Activated CD4-positive, alpha-beta T cell treated with anti-CD3 and anti-CD28 coated beads for 24 hours (primary cell): ENCODE measurements around the gene LCT.
"Not testable (repeated sequence)": the region's sequence is repeated elsewhere in the genome, so short reads cannot be mapped to it uniquely, and the experiment has no call there.

Source experiments
- DNase-seq, 2 donors: peaks; one replicate each; pipeline ENCODE4 v3.0.0-alpha.2; 2020; ENCODE audit warnings: low read depth in 2 of 2

Gene LCT

DNA sequence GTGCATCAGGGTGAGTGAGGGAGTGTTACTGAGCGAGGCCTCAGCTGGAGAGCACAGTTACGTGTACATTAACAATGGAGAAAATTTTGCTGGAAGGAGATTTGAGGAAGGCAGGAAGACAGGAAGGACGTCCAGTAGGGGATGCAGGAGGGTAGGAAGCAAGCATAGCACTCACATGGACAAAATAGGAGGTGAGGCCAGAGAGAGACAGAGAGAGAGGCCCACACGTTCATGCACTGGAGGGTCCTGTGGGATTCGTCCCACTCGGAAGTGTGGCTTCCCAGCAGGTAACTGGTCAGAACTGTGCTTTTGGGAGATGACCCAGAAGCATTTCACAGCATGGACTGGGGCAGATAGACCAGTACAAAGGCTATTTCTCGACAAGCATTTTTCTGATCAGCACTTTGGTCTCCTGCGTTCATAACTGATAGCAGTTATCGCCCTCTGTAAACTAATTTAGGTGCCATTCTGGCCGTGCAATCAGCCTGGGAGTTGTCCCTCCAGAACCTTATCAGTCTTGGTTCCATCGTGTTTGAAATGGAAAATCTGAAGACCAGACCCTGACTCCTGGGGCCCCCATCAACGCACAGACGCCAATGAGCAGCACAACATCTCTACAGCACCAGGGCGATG is 5.7 kb downstream of the LCT start:
- DNase-seq, result no peak

DNA sequence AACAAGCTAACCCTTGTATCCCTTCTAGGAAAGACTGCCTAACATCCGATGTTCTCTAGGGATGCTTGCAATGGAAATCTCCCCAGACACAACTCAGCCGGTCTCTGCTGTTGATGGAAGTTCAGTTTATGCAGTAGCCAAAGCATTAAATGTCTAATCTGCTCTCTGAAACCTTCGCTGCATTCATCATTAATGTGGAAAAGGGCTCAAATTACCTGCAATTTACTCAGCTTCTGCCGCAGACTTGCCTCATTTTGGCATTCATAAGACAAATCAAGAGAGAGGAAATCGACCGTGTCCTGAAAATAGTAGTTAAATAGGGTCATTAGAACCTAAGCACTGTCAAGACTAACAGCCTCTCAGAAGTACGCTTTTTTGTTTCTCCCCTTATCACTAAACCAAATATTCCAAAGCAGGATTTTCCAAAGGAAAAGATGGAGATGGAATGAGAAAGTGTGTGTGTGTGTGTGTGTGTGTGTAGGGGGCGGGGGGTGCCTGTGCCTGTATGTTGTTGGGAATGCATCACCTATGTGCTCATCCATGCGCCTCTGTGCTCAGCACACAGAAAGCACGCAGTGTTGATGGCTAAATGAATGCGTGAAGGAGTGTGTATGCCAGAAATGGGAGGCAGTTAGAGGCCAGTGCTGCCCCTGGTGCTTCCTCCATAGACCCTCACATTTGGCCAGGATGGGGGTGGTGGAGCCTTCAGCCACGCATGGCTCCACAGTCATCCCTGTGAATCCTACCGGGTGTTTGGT is 7.4 kb downstream of the LCT start:
- DNase-seq, result no peak

DNA sequence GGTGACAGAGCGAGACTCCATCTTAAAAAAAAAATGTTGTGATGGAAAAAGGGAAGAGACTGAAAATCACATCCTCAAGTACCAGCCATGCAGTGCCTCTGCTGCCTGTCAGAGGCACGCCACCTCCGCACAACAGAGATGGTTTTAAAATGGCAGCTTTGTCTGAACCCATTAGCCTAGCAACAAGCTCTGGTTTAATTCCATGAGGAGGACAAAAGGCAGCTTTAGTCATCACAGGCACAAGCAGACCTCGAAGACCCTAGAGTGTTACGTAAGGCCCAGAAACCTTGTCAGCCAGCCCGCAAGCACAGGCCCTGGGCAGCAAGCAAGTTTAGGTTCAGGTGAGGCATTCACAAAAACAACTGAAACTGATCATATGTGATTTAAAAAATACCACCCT is 10.4 kb downstream of the LCT start:
- DNase-seq, result no peak

DNA sequence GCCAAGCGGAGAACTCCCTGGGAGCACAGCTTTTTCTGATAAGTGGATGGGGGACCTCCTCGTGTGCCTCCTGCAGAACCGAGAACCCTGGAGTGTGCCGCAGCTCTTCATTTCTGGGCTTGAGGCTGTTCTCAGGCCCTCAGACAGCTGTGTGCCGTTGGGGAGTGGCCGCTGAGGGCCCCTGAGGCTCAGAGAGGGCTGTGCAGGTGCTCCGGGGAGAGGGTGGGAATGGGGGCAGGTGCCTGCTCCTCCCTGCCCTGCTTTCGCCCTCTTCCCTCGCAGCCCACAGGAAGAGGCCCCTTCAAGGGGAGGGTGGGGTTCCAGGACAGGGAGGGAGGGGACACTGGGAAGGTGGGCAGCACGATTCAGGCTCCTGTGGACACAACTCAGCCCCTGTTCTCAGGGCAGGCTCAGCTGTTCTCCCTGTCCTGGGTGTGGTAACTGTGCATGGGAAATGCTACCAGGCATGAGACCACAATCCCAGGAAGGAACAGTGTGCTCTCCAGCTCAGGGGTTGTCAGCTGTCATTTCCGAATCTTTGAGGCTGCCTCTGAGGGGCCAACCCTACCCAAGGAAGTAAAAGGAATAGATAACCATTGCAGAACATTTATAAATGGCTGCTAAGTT is 11.3 kb downstream of the LCT start:
- no peak for DNase-seq

DNA sequence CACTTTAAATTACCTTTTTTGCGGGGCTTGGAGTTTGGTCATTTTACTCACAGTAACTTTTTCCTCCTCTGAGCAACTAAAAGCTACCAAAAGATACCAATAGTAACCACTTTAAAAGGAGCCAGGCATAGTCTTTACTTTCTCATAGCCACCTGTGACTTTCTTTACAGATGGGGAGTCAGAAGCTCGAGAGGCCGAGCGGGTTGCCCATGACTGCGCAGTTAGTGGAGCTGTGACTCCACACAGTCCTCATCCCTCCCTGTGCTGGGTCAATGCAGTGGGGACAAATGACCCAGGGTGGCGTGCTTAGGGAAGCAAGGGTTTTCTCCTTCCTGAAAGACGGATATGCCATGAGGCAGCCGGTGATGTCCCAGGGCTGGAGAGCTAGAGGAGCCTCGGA is 11.9 kb downstream of the LCT start:
- no peak for DNase-seq

DNA sequence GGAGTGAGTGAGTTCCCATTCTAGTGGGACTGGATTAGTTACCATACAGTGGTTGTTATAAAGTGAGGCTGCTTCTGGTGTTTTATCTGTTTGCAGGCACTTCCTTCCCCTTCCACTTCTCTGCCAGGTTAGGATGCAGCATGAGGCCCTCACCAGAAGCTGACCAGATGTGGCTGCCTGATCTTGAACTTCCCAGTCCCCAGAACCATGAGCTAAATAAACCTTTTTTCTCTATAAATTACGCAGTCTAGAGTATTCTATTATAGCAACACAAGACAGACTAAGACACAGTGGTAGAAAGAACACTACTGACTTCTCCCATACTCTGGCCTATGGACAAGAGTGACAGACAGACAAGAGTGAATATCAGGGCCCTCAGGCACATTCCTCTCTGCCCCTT is 14.1 kb downstream of the LCT start:
- no peak for DNase-seq

DNA sequence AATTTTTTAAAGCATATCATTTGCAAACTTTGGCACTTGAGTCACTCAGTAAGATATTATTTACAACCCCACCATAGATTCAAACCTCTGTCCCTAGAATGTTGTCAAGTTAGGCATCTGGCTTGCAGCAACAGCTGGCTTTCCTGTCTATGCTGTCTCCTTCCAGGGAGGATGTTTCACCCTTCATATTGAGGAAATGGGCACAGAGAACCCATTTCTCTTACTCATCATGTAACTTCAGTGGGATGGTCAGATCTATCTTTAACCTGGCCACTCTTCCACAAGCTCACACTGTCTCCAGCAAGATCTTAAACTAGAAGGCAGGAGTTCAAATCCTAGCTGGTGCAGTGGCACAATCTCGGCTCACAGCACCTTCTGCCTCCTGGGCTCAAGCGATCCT is 15.8 kb downstream of the LCT start:
- DNase-seq, result no peak

DNA sequence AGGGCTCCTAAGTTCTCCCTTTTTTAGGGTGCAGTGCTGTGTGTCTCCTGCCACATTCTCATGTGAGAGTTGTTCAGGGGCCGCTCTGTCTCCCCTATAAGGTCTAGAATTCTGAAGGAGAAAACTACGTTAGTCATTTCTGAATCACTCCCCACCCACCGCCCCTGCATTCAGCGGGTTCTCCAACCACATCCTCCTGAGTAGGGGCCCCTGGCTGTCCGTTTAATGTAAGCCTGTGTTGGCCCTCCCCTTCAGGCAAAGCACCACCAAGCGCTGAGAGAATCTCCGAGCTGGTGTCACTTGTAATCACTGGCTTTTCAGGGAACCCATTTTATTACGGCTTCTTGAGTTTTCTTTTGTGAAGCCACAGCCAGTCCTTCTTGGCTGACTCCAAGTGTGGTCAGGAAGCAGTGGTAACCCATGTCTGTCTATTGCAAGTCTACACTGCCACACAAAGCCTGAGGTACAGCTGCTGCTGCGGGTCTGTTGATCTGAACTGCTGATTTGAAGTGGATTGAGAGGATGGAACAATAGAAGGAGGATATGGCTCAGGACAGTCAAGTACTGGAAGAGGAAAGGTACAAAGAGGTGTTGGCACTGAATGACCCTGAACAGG is 16.9 kb downstream of the LCT start:
- peak; percentile 69 to 76 for DNase-seq

DNA sequence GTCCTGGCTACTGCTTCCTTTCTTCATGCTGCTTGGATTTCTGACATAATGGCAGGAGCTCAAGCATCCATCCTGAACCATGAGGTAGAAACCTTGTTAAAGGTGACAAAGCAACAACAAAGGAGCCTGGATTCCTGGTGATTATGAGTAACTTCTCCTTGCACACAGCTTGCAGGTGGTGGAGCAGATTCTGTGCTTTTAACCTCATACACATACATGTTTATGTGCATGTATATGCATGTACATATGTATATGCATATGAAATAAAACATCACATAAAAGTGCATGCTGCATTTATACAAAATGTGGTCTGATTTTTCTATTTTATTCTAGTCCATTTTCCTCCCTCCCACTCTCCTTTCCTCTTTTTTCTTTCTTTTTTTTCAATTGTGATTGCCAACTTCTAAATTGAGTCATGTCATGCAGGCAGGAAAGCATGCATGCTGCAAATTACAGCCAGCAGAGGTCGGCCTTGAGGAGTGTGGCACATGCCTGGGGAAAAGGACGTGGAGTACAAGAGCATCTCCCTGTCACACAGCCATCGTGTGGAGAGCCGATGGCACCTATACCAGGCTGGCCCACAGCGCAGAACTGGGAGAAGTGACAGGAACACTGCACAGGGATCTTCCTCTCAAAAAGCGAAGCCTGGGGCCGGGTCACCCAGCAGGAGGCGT is 17.9 kb downstream of the LCT start:
- DNase-seq, result peak in 1 of 2 donors; percentile 43

DNA sequence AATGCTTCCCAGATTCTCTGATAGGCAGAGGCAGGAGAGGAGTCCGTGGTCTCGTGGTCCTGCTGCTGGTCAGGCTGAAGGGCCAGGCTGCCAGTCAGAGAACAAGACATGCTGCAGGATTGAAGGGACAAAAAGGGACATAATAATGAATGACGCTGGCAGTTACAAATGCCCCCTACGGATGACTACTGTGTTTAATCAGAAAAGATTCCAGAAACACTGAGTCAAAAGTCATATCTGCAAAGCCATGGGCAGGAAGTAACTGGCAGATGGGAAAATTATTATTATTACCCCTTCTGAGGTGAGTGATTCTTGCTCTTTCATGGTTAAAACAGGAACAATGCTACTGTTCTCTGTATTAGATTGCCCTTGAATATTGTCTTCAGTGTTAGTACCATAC is 19.0 kb downstream of the LCT start:
- no peak for DNase-seq

DNA sequence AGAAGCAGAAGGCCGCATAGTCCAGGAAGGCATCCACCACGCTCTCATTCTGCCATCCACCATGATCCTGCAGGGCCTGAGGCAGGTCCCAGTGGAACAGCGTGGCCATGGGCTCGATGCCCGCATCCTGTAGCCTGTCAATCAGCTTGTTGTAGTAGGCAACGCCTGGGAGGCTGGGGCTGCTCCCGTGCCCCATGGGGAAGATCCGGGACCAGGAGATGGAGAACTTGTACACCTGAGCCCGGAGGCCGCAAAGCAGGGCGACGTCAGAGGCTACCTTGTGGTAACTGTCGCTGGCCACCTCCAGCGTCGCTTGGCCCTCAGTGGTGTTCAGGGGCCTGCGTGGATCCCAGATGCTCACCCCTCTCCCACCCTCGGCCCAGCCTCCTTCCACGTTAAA is 19.5 kb downstream of the LCT start:
- no peak for DNase-seq

DNA sequence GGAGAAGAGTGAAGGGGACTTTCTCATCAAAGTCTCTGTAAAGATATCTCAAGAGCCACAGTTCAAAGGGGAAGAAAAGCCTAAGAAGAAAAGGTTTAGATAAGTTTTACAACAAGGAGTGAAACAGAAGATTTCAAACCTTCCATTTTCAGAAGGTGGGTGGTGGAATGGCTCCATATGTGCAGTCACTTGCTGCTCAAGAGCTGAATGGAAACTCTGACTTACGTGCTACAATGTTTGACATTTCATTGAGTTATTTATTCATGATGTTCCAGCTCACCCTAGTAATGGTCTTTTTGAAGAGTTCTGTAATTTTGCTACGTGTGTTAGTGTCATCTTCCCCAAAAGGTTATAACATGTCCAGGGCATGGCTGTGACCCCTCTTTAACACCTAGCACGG is 21.7 kb downstream of the LCT start:
- DNase-seq, result no peak

DNA sequence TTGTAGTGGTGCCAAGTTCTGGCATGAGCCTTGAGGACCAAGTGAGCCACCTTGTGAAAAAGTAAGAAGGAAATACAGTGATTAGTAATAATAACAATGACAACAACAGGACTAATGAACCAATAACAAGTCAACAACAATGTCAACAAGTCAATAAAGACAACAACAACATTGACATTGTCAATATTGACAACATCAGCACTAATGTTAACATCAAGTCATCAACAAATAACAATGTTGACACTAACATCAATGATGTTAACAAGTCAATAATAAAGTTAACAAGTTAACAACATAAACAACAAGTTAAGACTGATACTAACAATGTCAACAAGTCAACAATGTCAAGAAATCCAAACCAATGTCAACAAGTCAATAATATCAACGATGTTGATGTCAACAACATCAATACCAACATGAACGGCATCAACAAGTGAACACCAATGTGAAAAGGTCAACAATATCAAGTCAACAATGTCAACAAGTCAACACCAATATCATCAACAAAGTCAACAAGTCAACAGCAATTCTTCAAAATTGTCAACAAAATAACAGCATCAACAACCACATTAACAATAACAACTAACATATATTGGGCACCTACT is 24.0 kb downstream of the LCT start:
- DNase-seq, result no peak

DNA sequence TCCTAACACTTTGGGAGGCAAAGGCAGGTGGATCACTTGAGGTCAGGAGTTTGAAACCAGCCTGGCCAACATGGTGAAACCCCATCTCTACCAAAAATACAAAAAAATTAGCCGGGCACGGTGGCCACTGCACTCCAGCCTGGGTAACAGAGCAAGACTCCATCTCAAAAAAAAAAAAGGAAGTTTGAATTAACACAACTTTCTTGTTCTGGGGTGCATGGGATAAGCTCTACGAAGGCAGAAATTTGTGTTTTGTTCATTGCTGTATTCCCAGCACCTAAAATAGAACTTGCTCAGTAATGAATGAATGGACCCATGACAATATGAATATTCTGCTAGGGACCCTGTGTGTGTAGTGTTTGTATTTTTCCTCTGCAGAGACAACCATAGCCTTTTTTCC is 29.1 kb downstream of the LCT start:
- DNase-seq, result not testable (repeated sequence)

DNA sequence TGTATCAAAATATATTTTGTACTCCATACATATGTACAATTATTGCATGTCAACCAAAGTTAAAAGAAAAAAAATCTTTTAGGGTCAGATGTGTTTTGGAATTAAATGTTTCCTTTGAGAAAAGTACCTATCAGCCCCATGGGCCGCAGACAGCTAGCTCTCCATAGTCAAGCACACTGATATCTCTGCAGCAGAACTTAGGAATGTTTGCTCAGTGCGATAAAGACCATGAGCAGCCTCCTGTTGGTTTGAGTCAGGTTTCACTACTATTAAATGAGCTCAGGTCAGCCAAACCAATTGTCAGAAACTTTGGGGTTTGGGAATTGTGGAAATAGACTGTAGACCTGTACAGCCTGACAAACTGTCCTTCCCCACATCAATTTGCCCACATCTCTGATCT is 33.7 kb downstream of the LCT start:
- no peak for DNase-seq

DNA sequence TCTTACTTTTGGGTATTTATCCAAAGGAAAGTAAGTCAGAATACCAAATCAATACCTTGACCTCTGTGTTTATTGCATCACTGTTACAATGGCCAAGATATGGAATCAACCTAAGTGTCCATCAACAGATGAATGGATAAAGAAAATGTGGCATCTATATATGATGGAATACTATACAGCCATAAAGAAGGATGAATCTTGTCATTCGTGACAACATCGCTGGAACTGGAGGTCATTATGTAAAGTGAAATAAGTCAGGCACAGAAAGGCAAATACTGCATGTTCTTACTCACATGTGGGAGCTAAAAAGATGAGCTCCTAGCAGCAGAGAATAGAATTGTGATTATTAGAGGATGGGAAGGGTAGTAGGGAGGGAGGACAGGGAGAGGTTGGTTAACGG is 34.6 kb downstream of the LCT start:
- no peak for DNase-seq

DNA sequence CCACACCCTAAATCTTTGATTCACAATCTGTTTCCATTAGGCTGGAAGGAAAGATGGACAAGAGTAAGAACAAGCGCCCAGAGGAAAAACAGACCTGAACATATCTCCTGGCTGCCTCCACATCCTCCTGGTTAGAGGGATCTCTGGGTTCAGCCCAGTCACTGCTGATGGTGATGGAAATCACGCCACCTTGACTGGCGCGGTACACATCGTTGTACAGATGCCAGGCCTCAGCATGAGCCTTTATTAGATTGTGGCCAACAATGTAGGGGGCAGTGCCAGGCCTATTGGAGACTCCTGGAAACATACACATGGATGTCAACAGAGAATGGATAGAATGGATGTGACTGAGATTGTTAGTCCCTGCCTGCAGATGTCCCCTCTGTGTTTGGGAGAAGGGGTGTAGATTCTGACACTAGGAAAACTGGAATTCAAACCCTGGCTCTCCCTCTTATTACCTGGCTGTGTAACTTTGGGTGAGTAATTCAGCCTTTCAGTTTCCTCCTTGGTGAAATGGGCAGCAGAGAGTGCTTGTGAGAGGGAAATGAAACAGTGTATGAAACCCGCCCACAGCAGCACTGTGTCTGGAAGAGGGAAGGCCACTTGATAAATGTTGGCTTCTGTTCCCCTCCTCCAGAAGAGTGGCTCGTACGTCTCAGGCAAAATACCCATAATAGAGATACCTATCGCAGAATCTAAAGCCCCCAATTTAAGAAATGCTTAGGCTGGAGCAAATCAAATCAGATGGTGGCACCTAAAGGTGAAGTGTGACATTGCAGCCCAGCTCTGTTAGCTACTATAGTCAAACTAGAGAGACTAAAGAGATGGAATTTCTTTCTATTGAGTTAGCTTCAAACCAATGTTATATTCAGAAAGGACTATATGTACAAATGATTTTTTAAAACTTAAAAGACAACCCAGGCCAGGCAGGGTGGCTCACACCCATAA is 36.2 kb downstream of the LCT start:
- no peak for DNase-seq

DNA sequence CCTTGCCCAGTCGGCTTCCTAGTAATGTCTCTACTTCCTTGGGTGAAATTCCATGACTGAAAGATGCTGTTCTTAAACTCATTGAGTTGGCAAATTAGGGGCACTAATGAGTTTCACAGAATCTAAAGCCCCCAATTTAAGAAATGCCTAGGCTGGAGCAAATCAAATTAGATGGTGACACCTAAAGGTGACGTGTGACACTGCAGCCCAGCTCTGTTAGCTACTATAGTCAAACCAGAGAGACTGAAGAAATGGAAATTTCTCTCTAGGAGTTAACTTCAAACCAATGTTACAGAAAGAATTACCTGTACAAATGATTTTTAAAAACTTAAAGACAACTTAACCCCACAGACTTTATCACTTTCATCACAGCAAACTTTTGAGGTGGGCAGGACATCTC is 37.2 kb downstream of the LCT start:
- no peak for DNase-seq

DNA sequence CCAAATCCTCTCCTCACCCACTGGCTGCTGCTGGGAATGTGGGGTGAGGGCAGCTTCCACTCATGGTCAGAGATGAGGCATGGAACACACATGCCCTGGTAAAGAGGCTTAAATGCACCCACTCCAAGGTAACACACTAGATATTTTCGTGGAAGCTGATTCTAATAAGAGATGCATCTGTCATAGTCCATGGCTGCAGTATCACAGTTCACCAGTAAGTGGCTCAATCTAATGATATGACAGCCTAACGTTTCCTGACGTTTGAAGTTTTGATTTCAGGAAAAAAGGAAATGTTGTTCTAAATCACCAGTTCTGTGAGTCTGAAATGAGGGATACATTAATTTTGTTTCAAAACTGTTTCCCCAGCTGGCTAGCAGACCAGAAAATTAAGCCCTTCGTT is 38.2 kb downstream of the LCT start:
- no peak for DNase-seq

DNA sequence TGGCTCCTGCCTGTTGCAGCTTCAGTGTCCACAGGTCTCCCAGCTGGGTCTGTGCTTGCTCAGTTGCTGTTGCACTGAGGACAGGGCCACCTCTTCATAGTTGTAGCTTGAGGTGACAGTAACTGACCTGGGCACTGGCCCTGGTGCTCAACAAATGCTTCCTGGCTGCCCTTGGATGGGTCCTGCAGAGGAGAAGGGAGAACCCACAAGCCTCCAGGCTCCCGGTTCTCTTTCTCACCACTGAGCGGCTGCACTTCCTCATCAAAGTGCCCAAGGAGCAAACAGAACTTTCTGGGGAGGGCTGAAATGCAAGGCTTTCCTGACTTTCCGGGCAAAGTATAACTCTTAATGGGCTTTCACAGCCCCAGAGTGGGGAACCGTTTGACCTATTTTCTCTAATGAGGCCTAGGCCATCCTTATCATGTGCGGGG is 38.7 kb downstream of the LCT start:
- DNase-seq, result no peak
